WTC11 (cell line): ENCODE data around the gene ERG28. TPM values are rescaled to one million over a fixed set of nuclear protein-coding genes. Genes with fewer than 3 reads are reported as not detected.
A peak's percentile ranks its signal among the peaks of the same experiment; 100 is the strongest.

Experiments
- ATAC-seq: fragments of 200-7000 bp; cut with Tn5 transposase; 2 replicates; pipeline ENCODE4 v1.10.0; 2021; ENCODE audit warnings: mild to moderate bottlenecking, moderate library complexity
- CTCF ChIA-PET: fragments of 300-600 bp; sonication (Branson Sonifier 250); formaldehyde crosslinking; loops from one replicate; lab custom pipeline; 2021; ENCODE audit warnings: antibody characterized with exemption; lab: Charles Lee
- POLR2A ChIA-PET: fragments of 350-600 bp; sonication (Branson Sonifier 250); formaldehyde crosslinking; loops from one replicate; lab custom pipeline; 2021; ENCODE audit warnings: antibody characterized with exemption; lab: Charles Lee
- DNase-seq: peaks from one replicate; pipeline ENCODE4 v3.0.0; 2021; ENCODE audit warnings: low spot score
- H3K27ac Mint-ChIP-seq: 2 replicates; pipeline ENCODE4 v1.8.0; 2021; ENCODE audit warnings: mixed read lengths
- H3K27me3 Mint-ChIP-seq: 2 replicates; pipeline ENCODE4 v1.8.0; 2021; ENCODE audit warnings: low read depth, mild to moderate bottlenecking, moderate library complexity, mixed read lengths
- H3K36me3 Mint-ChIP-seq: 2 replicates; pipeline ENCODE4 v1.8.0; 2021; ENCODE audit warnings: mixed read lengths
- H3K4me1 Mint-ChIP-seq: 2 replicates; pipeline ENCODE4 v1.8.0; 2022; ENCODE audit warnings: mixed read lengths
- H3K4me3 Mint-ChIP-seq: 2 replicates; pipeline ENCODE4 v1.8.0; 2021; ENCODE audit warnings: mild to moderate bottlenecking, moderate library complexity, mixed read lengths
- H3K9me3 Mint-ChIP-seq: 2 replicates; pipeline ENCODE4 v1.8.0; 2021; ENCODE audit warnings: mixed read lengths
- AFF4 ChIP-seq: sonication (generic); formaldehyde crosslinking; IDR thresholded peaks from 2 replicates; pipeline ENCODE4 v1.8.1; 2023; ENCODE audit warnings: mild to moderate bottlenecking, missing genetic modification reagents, borderline replicate concordance
- ATF3 ChIP-seq: sonication (generic); formaldehyde crosslinking; conservative IDR thresholded peaks from 2 replicates; pipeline ENCODE4 v1.8.1; 2022; ENCODE audit warnings: mild to moderate bottlenecking, missing genetic modification reagents
- E2F5 ChIP-seq: sonication (generic); formaldehyde crosslinking; IDR thresholded peaks from 2 replicates; pipeline ENCODE4 v1.8.1; 2022; ENCODE audit warnings: mild to moderate bottlenecking, moderate library complexity, missing genetic modification reagents
- ERG ChIP-seq: fragments of 250-450 bp; sonication (Bioruptor Pico); IDR thresholded peaks from 2 replicates; pipeline ENCODE4 v1.8.0; 2021; ENCODE audit warnings: mild to moderate bottlenecking
- ETV6 ChIP-seq: sonication (generic); formaldehyde crosslinking; IDR thresholded peaks from 2 replicates; pipeline ENCODE4 v1.8.1; 2022; ENCODE audit warnings: mild to moderate bottlenecking, missing genetic modification reagents
- FOXK1 ChIP-seq: sonication (generic); formaldehyde crosslinking; IDR thresholded peaks from 2 replicates; pipeline ENCODE4 v1.8.0; 2022; ENCODE audit warnings: mild to moderate bottlenecking, moderate library complexity, missing genetic modification reagents
- GTF2I ChIP-seq: fragments of 250-450 bp; sonication (Bioruptor Pico); conservative IDR thresholded peaks from 2 replicates; pipeline ENCODE4 v1.4.0; 2021; ENCODE audit warnings: mild to moderate bottlenecking
- HMGA2 ChIP-seq: fragments of 250-450 bp; sonication (Bioruptor Pico); IDR thresholded peaks from 2 replicates; pipeline ENCODE4 v1.4.0; 2021; ENCODE audit warnings: mild to moderate bottlenecking, moderate library complexity
- NR3C1 ChIP-seq: sonication (generic); formaldehyde crosslinking; conservative IDR thresholded peaks from 2 replicates; pipeline ENCODE4 v1.8.1; 2023; ENCODE audit warnings: low read depth, mild to moderate bottlenecking, missing genetic modification reagents
- OVOL2 ChIP-seq: fragments of 250-450 bp; sonication (Bioruptor Pico); IDR thresholded peaks from 2 replicates; pipeline ENCODE4 v1.9.0; 2021; ENCODE audit warnings: mild to moderate bottlenecking, borderline replicate concordance
- RELA ChIP-seq: sonication (generic); formaldehyde crosslinking; IDR thresholded peaks from 2 replicates; pipeline ENCODE4 v1.8.1; 2022; ENCODE audit warnings: missing genetic modification reagents, mild to moderate bottlenecking, borderline replicate concordance
- ZMAT4 ChIP-seq: fragments of 250-450 bp; sonication (Bioruptor Pico); IDR thresholded peaks from 2 replicates; pipeline ENCODE4 v1.9.0; 2021; ENCODE audit warnings: mild to moderate bottlenecking
- ZNF317 ChIP-seq: sonication (generic); formaldehyde crosslinking; IDR thresholded peaks from 2 replicates; pipeline ENCODE4 v1.8.1; 2023; ENCODE audit warnings: low read depth, mild to moderate bottlenecking, moderate library complexity, missing genetic modification reagents, borderline replicate concordance
- ZNF416 ChIP-seq: fragments of 250-450 bp; sonication (Bioruptor Pico); IDR thresholded peaks from 2 replicates; pipeline ENCODE4 v1.9.0; 2021; ENCODE audit warnings: mild to moderate bottlenecking, inconsistent platforms
- ZNF423 ChIP-seq: fragments of 250-450 bp; sonication (Bioruptor Pico); IDR thresholded peaks from 2 replicates; pipeline ENCODE4 v2.1.2; 2022; ENCODE audit warnings: mild to moderate bottlenecking, moderate library complexity
- ZNF512 ChIP-seq: sonication (generic); formaldehyde crosslinking; IDR thresholded peaks from 2 replicates; pipeline ENCODE4 v1.8.1; 2022; ENCODE audit warnings: missing genetic modification reagents, borderline replicate concordance
- ZNF671 ChIP-seq: fragments of 250-450 bp; sonication (Bioruptor Pico); IDR thresholded peaks from 2 replicates; pipeline ENCODE4 v1.8.0; 2021; ENCODE audit warnings: mild to moderate bottlenecking
- total RNA-seq: library from RNA; stranded (reverse); gene quantifications from 3 replicates; pipeline ENCODE4 v1.2.3, GENCODE V29; 2021
- TF ChIP-seq, protein P1 (sequence below): fragments of 250-450 bp; sonication (Bioruptor Pico); conservative IDR thresholded peaks from 2 replicates; pipeline ENCODE4 v1.9.0; 2021; ENCODE audit warnings: mild to moderate bottlenecking
- TF ChIP-seq, protein P2 (sequence below): sonication (generic); formaldehyde crosslinking; IDR thresholded peaks from 2 replicates; pipeline ENCODE4 v1.8.1; 2023; ENCODE audit warnings: mild to moderate bottlenecking, missing genetic modification reagents, moderate library complexity

The ERG28 gene
- total RNA-seq, 1 experiment from 2014 or later, result 27.9 TPM

- Mint-ChIP-seq H3K4me3 (no peak overlapping the region), H3K27ac (0 out of 2 replicates have a peak overlapping the region, but pooled peaks have one; percentile 4), H3K27me3 (no peaks in the 10 kb centered on the region), H3K4me1 (peaks cover 56% of the 10 kb centered on the region), H3K36me3 (peaks cover 7% of the 10 kb centered on the region; the same call in 1 of the 2 replicates), H3K9me3 (no peaks in the 10 kb centered on the region)
- ATAC-seq (no peak), DNase-seq (no peak)
- TF ChIP-seq ZMAT4 (CRISPR knock-in tag) (no peak), AFF4 (CRISPR knock-in tag) (no peak), ZNF423 (no peak), GTF2I (no peak), ZNF416 (CRISPR knock-in tag) (no peak), NR3C1 (CRISPR knock-in tag) (no peak), OVOL2 (no peak), ETV6 (CRISPR knock-in tag) (no peak), HMGA2 (CRISPR knock-in tag) (no peak), ZNF317 (no peak), RELA (CRISPR knock-in tag) (no peak), ZNF671 (no peak), ATF3 (no peak), FOXK1 (no peak), E2F5 (CRISPR knock-in tag) (no peak), ZNF512 (CRISPR knock-in tag) (no peak), ERG (no peak)
- TF ChIP-seq, protein P1, sequence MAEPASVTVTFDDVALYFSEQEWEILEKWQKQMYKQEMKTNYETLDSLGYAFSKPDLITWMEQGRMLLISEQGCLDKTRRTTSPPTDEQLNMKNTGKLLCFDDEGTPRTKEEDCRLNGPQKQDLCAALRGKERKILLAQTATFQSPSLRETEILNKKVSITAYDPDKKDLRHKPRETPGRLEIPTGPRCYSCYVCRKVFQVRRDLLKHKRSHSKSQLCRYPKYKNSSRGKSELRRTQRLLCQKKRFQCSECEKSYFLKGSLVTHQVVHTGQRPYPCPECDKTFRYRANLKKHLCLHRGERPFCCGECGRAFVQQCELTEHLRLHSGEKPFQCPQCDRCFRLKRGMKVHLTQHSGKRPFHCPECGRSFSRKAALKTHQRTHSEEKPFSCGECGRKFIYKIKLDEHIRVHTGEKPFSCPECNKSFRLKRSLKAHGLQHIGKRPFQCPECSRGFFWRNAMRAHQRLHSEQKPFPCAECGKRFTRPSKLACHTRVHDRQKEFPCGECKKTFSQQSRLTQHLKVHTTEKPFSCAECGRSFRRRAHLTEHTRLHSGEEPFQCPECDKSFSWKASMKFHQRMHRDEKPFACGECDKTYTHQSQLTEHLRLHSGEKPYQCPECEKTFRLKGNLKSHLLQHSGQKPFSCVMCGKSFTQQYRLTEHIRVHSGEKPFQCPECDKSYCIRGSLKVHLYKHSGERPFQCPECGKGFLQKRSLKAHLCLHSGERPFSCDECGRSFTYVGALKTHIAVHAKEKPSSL (CRISPR knock-in tag), result no peak
- TF ChIP-seq, protein P2, sequence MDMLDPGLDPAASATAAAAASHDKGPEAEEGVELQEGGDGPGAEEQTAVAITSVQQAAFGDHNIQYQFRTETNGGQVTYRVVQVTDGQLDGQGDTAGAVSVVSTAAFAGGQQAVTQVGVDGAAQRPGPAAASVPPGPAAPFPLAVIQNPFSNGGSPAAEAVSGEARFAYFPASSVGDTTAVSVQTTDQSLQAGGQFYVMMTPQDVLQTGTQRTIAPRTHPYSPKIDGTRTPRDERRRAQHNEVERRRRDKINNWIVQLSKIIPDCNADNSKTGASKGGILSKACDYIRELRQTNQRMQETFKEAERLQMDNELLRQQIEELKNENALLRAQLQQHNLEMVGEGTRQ (CRISPR knock-in tag), result no peak
- ChIA-PET CTCF (interaction anchor here (1.0 kb wide), 1 partner anchor 19 kb away, joined by 3 read pairs; no protein-coding TSS in a partner anchor), POLR2A (no interaction called here)
Observed at GRCh38 chr14:75634848-75635247, 25.8 kb downstream of the ERG28 start.
